Umbilical cord (tissue), 2 donors: Measurements from ENCODE around the gene GLS. TPM values are rescaled to one million over a fixed set of nuclear protein-coding genes. Genes with fewer than 3 reads are reported as not detected.
"Not testable (repeated sequence)": the region's sequence is repeated elsewhere in the genome, so short reads cannot be mapped to it uniquely, and the experiment has no call there.

Source experiments
- DNase-seq: peaks from one replicate; pipeline ENCODE4 v3.0.0-alpha.2; 2015; ENCODE audit warnings: low spot score
- total RNA-seq: library from RNA; depleted of rRNA; stranded (reverse); fragments of >200 nt; gene quantifications from one replicate; pipeline ENCODE4 v1.2.3, GENCODE V29; 2014; ENCODE audit warnings: low replicate concordance; ENCODE audit not compliant: insufficient read depth

Gene GLS
- total RNA-seq, 1 donor from 2014 or later, result 729 TPM

DNA sequence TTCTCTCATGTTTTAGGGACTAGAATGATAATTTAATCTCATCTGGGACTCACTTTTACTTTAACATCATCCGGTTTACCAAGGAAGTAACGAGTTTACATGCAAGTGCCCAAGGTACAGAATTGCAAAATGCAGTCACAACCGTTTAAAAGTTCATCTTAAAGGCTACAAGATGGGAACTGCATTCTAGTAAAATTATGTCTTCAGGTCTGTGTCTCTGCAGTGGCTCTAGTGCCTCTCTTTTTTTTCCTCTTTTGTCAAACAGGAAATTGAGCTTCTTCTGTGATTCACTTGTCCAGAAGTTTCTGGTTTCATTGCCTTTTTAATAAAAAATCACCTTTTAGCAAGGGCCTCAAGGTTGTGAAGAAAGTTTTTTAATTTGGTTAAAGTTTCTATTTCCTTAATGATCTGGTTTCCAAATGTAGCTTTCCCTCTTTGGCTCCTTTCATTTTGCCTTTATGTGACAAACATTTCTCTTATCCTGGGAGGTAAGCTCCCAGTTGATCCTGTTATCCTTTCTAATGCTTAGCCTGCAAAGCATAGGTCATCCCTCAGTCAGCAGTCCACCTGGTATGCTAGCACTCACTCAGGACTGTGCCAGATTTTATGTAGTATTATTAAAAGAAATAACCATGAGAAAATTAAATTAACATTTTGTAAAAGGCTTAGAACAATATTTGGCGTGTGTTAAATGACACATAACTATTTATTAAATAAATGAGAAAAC is 2.4 kb downstream of the GLS start:
- peak; percentile 27 for DNase-seq

DNA sequence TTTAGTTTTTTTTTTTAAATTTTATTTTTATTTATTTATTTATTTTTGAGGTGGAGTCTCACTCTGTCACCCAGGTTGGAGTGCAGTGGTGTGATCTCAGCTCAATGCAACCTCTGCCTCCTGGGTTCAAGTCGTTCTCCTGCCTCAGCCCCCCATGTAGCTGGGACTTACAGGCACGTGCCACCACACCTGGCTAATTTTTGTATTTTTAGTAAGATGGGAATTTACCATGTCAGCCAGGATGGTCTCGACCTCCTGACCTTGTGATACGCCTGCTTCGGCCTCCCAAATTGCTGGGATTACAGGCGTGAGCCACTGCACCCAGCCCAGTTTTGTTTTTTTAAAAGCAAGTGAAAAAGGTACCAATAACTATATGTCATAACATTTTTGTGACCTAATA is 5.2 kb downstream of the GLS start:
- DNase-seq, result not testable (repeated sequence)

DNA sequence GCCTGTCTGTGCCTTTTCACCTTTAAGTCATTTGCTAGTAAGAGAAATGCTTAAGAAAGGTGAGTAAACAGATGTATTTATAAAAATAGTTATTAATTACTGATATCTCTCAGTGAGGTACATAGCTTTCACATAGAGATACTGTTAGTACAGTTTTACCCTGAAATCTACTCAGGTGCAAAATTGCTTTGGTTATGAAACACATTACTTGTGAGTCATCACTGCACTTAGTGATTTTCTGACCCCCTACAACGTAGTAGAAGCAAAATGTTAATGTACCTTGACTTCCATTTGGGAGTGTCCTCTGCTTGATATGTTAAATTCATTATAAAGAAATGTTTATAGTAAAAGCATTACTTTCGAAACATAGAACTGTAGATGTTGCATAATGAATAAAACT is 6.5 kb downstream of the GLS start:
- no peak for DNase-seq

DNA sequence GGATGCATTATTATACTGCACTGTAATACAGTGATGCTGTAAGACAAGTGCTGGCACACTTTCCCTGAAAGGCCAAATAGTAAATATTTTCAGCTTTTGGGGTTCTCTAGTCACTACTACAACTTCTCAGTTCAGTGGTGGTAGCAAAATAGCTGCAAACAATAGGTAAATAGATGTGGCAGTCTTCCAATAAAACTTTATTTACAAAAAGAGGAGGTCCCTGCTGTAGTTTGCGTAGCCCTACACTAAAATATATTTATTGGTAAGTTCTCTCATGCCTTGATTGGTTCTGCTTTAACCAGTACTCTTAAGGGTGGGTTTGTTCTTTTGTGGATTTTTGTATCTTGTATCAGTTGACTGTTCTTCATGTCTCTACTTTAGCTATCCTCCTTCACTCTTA is 7.8 kb downstream of the GLS start:
- no peak for DNase-seq

DNA sequence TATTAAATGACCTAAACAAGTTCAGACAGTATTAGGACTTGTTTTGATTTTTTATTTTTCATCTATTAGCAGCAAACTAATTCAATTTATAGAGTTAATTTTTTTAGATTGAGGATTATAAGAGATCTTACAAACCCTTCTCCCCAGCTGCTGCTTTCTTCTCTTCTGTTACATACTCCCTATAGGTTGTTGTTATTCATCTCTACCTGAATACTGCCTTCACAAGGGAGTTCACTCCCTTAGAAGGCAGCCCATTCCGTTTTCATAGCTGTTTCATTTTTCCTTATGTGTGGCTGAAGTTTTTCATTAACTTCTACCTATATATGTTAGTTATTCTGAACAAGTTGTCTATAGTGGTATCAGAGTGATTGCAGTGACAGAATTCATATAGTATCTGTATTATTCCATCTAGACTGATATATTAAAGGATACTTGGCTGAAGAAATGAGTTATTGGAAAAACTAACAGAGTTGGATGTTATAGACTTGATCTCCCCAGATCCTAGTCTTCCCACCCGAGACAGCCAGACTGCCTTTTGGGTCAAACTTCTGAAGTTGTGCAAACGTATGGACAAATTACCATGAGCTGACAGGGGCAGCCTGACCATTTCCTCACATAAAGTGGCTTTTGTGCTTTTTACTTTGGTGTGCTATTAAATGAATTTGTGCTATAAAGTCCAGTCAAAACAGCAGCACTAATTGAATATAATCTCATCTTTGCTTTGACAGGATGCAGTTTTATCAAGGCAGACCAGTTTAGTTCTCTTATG is 8.7 kb downstream of the GLS start:
- DNase-seq, result no peak

DNA sequence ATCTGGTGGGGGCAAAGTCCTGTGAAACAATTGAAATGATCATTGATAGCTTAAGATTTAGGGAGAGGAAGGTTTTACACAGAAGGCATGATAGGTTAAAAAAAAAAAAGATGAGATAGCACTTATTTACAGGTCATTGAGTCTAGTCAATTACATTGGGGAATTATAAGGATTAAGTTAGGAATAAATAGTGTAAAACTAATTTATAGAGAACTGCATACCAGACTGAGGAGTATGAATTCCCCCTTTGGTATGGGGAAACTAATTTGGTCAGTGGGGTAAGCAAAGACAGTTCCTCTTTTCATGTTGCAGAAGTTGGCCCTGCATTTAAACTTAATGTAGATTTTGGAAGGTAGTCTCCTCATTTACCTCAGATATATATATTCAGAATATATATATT is 10.8 kb downstream of the GLS start:
- no peak for DNase-seq

DNA sequence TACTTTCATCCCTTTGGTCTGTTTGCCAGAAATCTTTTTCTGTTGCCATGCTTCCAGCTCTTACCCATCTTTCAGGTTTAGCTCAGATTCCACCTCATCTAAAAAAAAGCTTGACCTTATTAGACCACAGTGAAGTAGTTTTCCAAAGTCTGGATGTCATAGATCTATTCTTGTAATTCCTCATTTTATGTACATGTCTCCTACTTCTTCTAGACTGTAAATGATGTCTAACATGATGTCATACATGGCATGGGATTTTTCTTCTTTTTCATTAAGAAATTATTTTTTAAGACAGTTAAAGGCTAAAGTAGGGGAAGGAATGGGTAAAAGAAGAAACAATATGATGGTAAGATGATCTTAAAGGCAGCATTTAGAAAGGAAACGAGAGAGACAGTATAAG is 11.3 kb downstream of the GLS start:
- no peak for DNase-seq

DNA sequence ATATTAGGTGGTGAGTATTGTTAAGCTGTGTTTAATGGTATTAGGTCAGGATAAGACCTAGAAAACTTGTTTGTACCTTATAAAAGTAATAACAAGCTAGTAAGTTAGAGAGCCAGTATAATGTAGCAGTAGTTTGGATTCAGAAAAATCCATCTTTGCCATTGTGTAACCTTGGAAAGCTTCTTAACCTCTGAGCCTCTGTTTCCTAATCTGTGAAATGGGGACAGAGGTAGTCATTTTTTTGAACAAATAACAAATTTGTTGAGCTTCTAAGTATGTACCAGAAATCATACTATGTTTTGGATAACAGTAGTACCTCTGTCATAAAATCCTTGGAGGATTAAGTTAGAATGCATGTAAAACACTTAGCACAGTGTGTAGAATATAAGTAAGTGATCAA is 12.5 kb downstream of the GLS start:
- no peak for DNase-seq

DNA sequence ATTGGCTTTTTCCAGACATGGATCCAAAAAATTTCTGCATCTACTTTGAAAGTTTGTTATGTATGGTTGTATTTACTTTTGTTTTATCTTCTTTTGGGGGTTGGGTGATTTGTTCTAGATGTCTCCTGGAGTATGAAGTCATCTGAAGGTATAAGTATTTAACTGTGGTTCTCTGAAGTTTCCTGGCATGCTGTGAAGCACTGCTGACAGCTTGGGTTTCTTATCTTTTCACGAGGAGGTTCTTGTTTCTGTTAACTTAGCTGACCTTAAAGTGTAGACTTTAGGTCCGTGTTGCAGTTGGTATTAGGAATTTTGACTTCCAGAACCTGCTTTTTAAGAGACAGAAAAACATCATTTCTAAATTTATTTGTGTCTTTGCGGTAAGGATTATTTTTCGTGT is 15.9 kb downstream of the GLS start:
- DNase-seq, result no peak

DNA sequence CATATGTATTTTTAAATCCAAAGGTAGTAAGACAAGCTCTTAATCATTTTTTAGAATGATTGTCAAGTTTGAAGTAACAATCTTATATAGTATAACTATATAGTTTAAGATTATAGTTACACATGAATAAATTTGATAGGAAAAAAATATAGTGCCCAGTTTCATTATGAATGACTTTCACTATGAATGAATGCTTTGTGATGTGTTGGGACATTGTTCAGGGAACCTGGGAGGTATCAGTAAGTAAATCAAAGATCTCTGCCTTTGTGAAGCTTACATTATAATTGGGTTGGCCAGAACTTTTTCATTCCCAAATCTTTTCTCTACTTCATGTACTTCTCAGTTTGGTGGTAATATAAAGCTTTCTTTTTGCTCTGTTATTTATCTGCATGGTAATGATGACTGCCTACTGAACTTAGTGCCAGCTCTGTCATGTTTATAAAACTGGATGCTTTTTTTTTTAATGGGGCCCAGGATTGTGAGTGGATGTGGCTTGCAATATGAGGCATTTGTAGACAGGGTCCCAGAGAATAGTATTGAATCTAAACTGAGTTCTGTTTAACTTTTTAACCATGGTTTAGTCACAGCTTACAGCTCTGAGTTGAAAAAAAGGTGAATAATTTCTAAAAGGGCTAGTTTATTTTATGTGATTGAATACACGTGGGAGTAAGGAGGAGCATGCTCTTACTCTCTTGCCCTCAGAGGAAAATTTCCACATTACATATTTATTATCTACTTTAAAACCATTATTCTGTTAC is 23.3 kb downstream of the GLS start:
- no peak for DNase-seq

DNA sequence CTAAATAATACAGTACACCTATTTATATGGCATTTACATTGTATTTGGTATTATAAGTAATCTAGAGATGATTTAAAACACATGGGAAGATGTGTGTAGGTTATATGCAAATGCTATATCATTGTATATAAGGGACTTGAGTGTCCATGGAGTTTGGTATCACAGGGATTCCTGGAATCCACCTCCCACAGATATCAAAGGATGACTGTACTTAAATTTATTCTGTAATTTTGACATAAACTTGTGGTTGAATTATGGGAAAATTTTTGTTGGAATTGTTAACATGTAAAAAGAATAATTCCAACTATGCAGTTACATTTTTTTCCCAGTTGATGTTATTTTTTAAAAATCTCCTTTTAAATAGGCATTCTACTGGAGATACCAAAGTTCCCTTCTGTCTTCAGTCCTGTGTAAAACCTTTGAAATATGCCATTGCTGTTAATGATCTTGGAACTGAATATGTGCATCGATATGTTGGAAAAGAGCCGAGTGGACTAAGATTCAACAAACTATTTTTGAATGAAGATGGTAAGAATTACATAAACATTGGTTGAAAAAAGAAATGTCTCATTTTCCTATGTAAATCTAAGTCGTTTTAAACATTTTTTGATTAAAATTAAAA is 24.1 kb downstream of the GLS start:
- no peak for DNase-seq

DNA sequence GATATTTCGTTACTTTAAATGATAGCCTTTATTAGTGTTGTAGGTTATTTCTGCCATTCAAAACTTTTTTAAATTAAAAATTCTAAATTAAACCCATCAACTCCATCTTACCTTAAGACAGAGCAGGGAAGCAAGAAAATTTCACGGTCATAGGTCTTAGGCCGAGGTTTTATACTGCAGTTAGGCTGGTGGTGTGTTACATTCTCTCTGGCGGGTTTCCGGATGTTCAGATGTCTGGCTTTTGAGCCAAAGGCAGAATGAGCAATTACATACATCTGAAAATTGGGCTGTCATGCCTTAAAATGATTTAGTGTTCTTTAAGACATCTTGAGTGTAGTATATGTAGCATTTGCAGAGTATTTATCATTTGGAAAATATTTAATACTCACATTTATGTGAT is 27.9 kb downstream of the GLS start:
- DNase-seq, result no peak

DNA sequence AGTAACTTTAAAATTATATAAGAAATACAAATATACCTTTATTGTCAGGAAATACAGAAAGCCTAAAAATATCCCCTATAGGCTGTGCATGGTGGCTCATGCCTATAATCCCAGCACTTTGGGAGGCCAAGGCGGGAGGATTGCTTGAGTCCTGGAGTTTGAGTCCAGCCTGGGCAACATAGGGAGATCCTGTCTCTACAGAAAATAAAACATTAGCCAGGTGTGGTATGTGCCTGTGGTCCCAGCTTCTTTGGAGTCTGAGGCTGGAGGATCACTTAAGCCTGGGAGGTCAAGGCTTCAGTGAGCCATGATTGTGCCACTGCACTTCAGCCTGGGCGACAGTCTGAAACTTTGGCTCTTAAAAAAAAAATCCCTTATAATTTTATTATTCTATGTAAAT is 29.1 kb downstream of the GLS start:
- no peak for DNase-seq

DNA sequence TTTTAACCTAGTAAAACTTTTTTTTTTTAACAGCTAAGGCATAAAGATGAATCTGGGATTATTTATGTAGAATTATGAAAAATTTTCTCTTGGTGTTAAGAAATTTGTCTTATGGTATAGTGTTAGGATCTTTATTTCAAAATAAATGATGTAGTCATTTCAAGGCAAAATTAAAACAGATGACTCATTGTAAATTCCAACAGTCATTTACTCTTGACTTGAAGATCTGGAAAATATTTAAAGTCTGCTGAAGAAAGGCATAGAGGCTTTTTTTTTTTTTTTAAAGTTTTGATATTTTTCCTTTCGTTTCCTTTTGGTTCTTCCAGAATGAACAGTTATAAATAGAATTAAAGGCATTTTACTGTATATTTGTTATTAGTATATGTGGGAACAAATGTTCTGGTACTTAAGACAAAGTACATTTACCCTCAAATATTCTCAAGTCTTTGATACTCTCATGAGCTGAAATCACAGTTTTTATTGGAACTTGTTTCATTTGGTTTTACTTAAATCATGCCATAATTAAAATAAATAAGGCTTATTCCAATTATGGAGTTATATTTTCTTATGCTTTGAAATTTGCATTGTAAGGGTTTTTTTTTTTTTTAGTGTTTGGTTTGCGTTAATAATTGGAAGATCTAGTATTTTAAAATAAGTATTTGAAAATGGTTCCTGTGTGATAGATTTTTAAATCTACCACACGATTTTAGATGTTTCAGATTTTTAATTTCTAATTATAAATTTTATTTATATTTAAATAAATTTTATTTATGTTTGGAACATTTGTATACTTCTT is 29.9 kb downstream of the GLS start:
- peak; percentile 40 for DNase-seq

DNA sequence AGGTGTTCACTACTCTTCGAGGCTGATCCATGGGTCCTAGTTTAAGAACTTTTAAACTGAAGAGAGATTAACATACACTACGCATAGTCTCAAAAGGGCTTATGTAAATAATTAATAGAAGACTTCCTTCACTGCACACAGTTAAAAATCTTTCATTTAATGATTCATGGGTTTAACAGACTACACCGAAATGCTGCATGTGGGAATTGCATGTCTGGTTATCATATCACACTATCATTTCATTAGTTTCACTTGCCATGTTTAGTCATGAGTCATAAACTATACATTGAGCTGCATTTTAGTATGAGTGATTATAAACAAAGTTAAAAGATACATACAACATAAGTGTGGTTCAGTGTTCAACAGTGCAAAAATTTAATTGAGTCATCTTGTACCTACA is 31.2 kb downstream of the GLS start:
- no peak for DNase-seq

DNA sequence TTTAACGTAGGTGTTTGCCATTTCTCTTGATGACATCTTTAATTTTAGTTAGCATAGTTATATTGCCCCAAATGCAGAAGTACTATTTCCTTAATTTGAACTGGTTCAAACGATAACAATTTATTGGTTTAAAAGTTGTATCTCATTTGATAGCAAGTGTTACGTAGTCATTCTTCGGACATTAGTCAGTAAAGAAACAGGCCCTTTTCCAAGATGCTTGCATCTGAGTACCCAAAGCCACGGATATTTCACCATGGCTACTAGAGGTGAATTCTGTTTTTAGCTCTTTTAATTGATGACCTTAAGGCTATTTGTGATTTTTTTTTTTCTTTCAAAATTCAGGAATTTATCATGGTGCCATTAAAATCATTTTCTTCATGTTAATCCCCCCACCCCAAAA is 32.1 kb downstream of the GLS start:
- DNase-seq, result no peak

DNA sequence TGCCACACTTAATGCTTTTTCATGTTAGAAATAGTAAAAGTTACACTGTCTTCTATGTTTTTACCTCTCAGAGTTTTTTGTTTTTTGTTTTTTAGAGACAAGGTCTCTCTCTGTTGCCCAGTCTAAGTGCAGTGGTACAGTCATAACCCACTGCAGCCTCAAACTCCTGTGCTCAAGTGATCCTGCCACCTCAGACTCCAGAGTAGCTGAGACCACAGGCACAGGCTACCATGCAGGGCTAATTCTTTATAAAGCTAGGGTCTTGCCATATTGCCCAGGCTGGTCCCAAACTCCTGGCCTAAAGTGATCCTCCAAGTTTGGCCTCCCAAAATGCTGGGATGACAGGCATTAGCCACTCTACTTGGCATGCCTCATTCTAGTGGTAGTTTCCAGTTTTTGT is 33.1 kb downstream of the GLS start:
- no peak for DNase-seq

DNA sequence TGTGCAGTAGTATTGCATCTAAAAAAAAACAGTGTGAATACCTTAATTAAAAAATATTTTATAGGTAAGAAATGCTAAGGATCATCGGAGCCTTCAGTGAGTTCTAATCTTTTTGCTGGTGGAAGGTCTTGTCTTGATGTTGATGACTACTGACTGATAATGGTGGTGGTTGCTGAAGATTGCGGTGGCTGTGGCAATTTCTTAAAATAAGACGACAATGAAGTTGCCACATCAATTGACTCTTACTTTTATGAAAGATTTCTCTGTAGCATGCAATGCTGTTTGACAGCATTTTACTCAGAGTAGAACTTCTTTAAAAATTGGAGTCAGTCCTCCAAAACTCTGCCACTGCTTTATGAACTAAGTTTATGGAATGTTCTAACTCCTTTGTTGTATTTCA is 36.2 kb downstream of the GLS start:
- no peak for DNase-seq

DNA sequence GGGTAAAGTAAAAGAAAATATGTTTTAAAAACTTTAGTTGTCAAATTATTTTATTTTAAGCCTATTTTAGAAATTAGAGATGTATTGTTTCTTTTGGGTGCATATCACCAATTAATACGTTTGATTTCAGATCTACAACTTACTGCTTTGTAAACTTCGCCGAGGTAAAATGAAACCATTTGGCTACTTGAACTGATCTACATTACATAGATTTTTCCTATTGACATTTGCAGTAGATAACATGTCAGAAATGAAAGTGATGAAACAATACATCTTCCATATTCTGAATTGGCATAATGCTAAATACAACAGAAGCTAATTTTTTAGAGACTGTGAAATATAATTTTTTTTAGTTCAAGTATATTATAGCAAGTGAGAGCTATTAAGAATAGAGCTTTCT is 39.5 kb downstream of the GLS start:
- no peak for DNase-seq

DNA sequence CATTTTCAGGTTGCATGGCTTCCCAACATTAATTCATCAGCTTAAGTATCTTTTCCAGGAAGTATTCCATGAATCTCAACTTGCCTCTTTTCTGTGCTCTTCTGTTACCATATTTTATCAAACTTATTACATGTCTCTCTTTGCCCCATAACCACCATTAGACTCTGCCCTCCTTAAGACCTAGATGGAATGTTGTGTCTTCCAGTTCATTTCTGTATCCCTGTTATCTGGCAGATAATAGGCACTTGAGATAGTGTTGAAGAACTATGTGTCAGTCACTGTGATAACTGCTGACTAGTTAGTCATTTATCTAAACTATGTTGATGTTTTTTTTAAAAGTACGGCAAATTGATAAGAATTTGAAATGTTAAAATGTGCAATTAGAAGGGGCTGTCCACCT is 41.8 kb downstream of the GLS start:
- no peak for DNase-seq

DNA sequence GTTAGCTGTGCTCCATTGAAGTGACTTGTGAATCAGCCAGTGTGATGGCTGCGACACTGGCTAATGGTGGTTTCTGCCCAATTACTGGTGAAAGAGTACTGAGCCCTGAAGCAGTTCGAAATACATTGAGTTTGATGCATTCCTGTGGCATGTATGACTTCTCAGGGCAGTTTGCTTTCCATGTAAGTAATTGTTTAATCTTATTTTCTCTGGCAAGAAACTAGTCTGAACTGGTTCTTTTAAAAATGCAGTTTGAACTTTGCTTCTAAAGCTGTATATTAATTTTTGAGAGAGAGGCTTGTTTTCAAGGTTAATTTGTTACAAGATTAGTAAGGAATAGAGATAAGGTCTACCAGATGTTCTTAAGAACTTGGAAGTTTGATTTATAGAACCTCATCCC is 46.7 kb downstream of the GLS start:
- DNase-seq, result peak; percentile 74
